ENCODE results near the gene MACROD2.

The MACROD2 gene

GRCh38 chr20:14000917-14001316, 5.6 kb downstream of the MACROD2 start:
- no peaks in the 10 kb centered on the region for H3K9me2 ChIP-seq (replicated peaks; ENCODE audit: insufficient read depth, low read length)
- no peak overlapping the region for H3K9ac ChIP-seq (ENCODE audit: low read length)
- no peak overlapping the region for H2AFZ ChIP-seq (ENCODE audit: low read depth, low read length, severe bottlenecking)
- no peaks in the 10 kb centered on the region for H3F3A ChIP-seq (ENCODE audit: insufficient read depth)
- no peak overlapping the region for H3K4me3 ChIP-seq (ENCODE audit: insufficient read depth, low read length, poor library complexity, severe bottlenecking)
- no peaks in the 10 kb centered on the region for H3K9me3 ChIP-seq (ENCODE audit: insufficient read depth, low read length)
- H4K20me1 ChIP-seq (ENCODE audit: low read depth, low read length) = no peaks in the 10 kb centered on the region
- H3K27me3 ChIP-seq (ENCODE audit: low read length) = no peaks in the 10 kb centered on the region
- TF ChIP-seq EZH2phosphoT487 (conservative IDR thresholded peaks at IDR 0.05; ENCODE audit: low read length) (no peak), CTCF (IDR thresholded peaks at IDR 0.05; ENCODE audit: insufficient read depth, low read length, poor library complexity, severe bottlenecking) (no peak)
- no peaks in the 10 kb centered on the region for H3K79me2 ChIP-seq (ENCODE audit: insufficient read depth, low read length)
- no peaks in the 10 kb centered on the region for H3K36me3 ChIP-seq (ENCODE audit: low read length)
- no peak overlapping the region for H3K4me2 ChIP-seq (ENCODE audit: low read depth, low read length, poor library complexity, severe bottlenecking)
- no peak overlapping the region for H3K27ac ChIP-seq (ENCODE audit: low read depth, low read length)

- no peaks in the 10 kb centered on the region for H3F3A ChIP-seq (ENCODE audit: insufficient read depth)
- no peaks in the 10 kb centered on the region for H3K9me2 ChIP-seq (replicated peaks; ENCODE audit: insufficient read depth, low read length)
- H2AFZ ChIP-seq (ENCODE audit: low read depth, low read length, severe bottlenecking) = no peak overlapping the region
- no peaks in the 10 kb centered on the region for H4K20me1 ChIP-seq (ENCODE audit: low read depth, low read length)
- H3K9me3 ChIP-seq (ENCODE audit: insufficient read depth, low read length) = no peaks in the 10 kb centered on the region
- H3K27me3 ChIP-seq (ENCODE audit: low read length) = no peaks in the 10 kb centered on the region
- TF ChIP-seq CTCF (IDR thresholded peaks at IDR 0.05; ENCODE audit: insufficient read depth, low read length, poor library complexity, severe bottlenecking) (no peak), EZH2phosphoT487 (conservative IDR thresholded peaks at IDR 0.05; ENCODE audit: low read length) (no peak)
- no peak overlapping the region for H3K9ac ChIP-seq (ENCODE audit: low read length)
- H3K4me3 ChIP-seq (ENCODE audit: insufficient read depth, low read length, poor library complexity, severe bottlenecking) = no peak overlapping the region
- no peak overlapping the region for H3K4me2 ChIP-seq (ENCODE audit: low read depth, low read length, poor library complexity, severe bottlenecking)
- H3K79me2 ChIP-seq (ENCODE audit: insufficient read depth, low read length) = no peaks in the 10 kb centered on the region
- no peaks in the 10 kb centered on the region for H3K36me3 ChIP-seq (ENCODE audit: low read length)
- no peak overlapping the region for H3K27ac ChIP-seq (ENCODE audit: low read depth, low read length)
These were observed 10.7 kb downstream of the MACROD2 start for GRCh38 chr20:14005996-14006395.

GRCh38 chr20:14009208-14009607, 13.9 kb downstream of the MACROD2 start:
- no peaks in the 10 kb centered on the region for H4K20me1 ChIP-seq (ENCODE audit: low read depth, low read length)

More at GRCh38 chr20:14009208-14009607, 13.9 kb downstream of the MACROD2 start:
- Histone ChIP-seq H3K36me3 (ENCODE audit: low read length) (no peaks in the 10 kb centered on the region), H3K9me2 (replicated peaks; ENCODE audit: insufficient read depth, low read length) (no peaks in the 10 kb centered on the region), H3K9ac (ENCODE audit: low read length) (no peak overlapping the region), H2AFZ (ENCODE audit: low read depth, low read length, severe bottlenecking) (no peak overlapping the region), H3K27ac (ENCODE audit: low read depth, low read length) (no peak overlapping the region), H3K9me3 (ENCODE audit: insufficient read depth, low read length) (no peaks in the 10 kb centered on the region), H3K27me3 (ENCODE audit: low read length) (no peaks in the 10 kb centered on the region), H3K4me3 (ENCODE audit: insufficient read depth, low read length, poor library complexity, severe bottlenecking) (no peak overlapping the region), H3F3A (ENCODE audit: insufficient read depth) (no peaks in the 10 kb centered on the region), H3K4me2 (ENCODE audit: low read depth, low read length, poor library complexity, severe bottlenecking) (no peak overlapping the region), H3K79me2 (ENCODE audit: insufficient read depth, low read length) (no peaks in the 10 kb centered on the region)
- no peak for TF ChIP-seq EZH2phosphoT487 (conservative IDR thresholded peaks at IDR 0.05; ENCODE audit: low read length)
- no peak for TF ChIP-seq CTCF (IDR thresholded peaks at IDR 0.05; ENCODE audit: insufficient read depth, low read length, poor library complexity, severe bottlenecking)
